Panc1 (cell line): ENCODE results near the gene AK8. TPM values are rescaled to one million over a fixed set of nuclear protein-coding genes. Genes with fewer than 3 reads are reported as not detected.
A peak's percentile ranks its signal among the peaks of the same experiment; 100 is the strongest.

Source experiments
- ATAC-seq: fragments of 200-7000 bp; cut with Tn5 transposase; 2 replicates; pipeline ENCODE4 v1.9.1; 2020; ENCODE audit warnings: mild to moderate bottlenecking, moderate library complexity
- BruUV-seq: library from RNA; stranded (reverse); fragments of 400-500 nt; replicated peaks from 2 replicates; lab custom pipeline; 2021; lab: Mats Ljungman, UMichigan
- CTCF ChIA-PET: fragments of 300-600 bp; sonication (Branson Sonifier 250); formaldehyde crosslinking; loops from one replicate; lab custom pipeline; 2022; ENCODE audit warnings: antibody characterized with exemption; lab: Charles Lee
- POLR2A ChIA-PET: fragments of 300-600 bp; sonication (Branson Sonifier 250); formaldehyde crosslinking; loops from one replicate; lab custom pipeline; 2022; ENCODE audit warnings: antibody characterized with exemption; lab: Charles Lee
- DNase-seq: peaks from one replicate; pipeline ENCODE4 v3.0.0-alpha.2; 2010; ENCODE audit warnings: low read depth, low spot score
- H3K27ac ChIP-seq: 2 replicates; pipeline ENCODE4 v1.5.1; 2011; ENCODE audit warnings: mild to moderate bottlenecking, low read length, inconsistent platforms
- H3K27me3 ChIP-seq: fragments of 200-500 bp; sonication (Bioruptor generic); 2 replicates; pipeline ENCODE4 v1.6.0; 2014; ENCODE audit warnings: low read length, inconsistent platforms; ENCODE audit not compliant: control insufficient read depth, insufficient read depth
- H3K36me3 ChIP-seq: fragments of 200-500 bp; sonication (Bioruptor generic); 2 replicates; pipeline ENCODE4 v1.5.1; 2014; ENCODE audit warnings: inconsistent platforms, mild to moderate bottlenecking, low read length, moderate library complexity; ENCODE audit not compliant: control insufficient read depth, insufficient read depth
- H3K4me1 ChIP-seq: 2 replicates; pipeline ENCODE4 v1.5.1; 2011; ENCODE audit warnings: inconsistent platforms, mild to moderate bottlenecking, low read length, moderate library complexity; ENCODE audit not compliant: control insufficient read depth, insufficient read depth
- H3K4me3 ChIP-seq, 2 experiments: 2 replicates each; pipeline ENCODE4 v1.5.1; 2011 to 2012; ENCODE audit warnings: low read depth in 2 of 2, low read length in 2 of 2, mild to moderate bottlenecking in 2 of 2, inconsistent platforms in 1 of 2, moderate library complexity in 1 of 2
- H3K9me3 ChIP-seq: fragments of 200-500 bp; sonication (Bioruptor generic); 2 replicates; pipeline ENCODE4 v1.5.1; 2014; ENCODE audit warnings: low read depth, mild to moderate bottlenecking, inconsistent platforms, low read length, moderate library complexity; ENCODE audit not compliant: control insufficient read depth, insufficient read depth
- CTCF ChIP-seq: fragments of 450-650 bp; IDR thresholded peaks from 2 replicates; pipeline ENCODE4 v1.5.1; 2017; ENCODE audit warnings: mild to moderate bottlenecking
- POLR2AphosphoS5 ChIP-seq: IDR thresholded peaks from 2 replicates; pipeline ENCODE4 v1.6.1; 2012; ENCODE audit warnings: mild to moderate bottlenecking, low read depth, low read length, moderate library complexity
- REST ChIP-seq, 2 experiments: IDR thresholded peaks; 2 replicates each; pipeline ENCODE4 v1.6.1; 2011 to 2012; ENCODE audit warnings: low read depth in 2 of 2, control low read depth in 1 of 2, low read length in 1 of 2, mild to moderate bottlenecking in 1 of 2, moderate library complexity in 1 of 2; ENCODE audit not compliant: insufficient read depth in 1 of 2
- SIN3A ChIP-seq: IDR thresholded peaks from 2 replicates; pipeline ENCODE4 v1.6.1; 2012; ENCODE audit warnings: low read depth, mild to moderate bottlenecking, low read length, moderate library complexity, borderline replicate concordance; ENCODE audit not compliant: insufficient read depth
- TCF7L2 ChIP-seq: IDR thresholded peaks from 2 replicates; pipeline ENCODE4 v1.6.1; 2011; ENCODE audit warnings: mild to moderate bottlenecking, low read depth, low read length, inconsistent platforms
- in situ Hi-C: cut with HindIII; loops from 2 replicates; pipeline ENCODE4 v1.10.0; 2016; ENCODE audit warnings: low sequenced_read_pairs, low pct_unique_long_range_greater_than_20kb
- intact Hi-C: fragments of 100-400 bp; cut with micrococcal nuclease; formaldehyde crosslinking; loops from one replicate; pipeline ENCODE4 v1.10.0; 2022; ENCODE audit not compliant: unreplicated experiment
- total RNA-seq: library from RNA; stranded (reverse); gene quantifications from one replicate; pipeline ENCODE4 v1.2.1, GENCODE V29; 2021; ENCODE audit not compliant: unreplicated experiment

The AK8 gene
- total RNA-seq, 1 experiment from 2014 or later, result 0.39 TPM

- no peak overlapping the region for H3K27ac ChIP-seq
- H3K27me3 ChIP-seq, result no peaks in the 10 kb centered on the region
- in situ Hi-C loops, result no loop called here
- DNase-seq, result no peak
- POLR2A ChIA-PET, result interaction anchor here (0.6 kb wide), 2 partner anchors 121 to 180 kb away, joined by 9 to 16 read pairs; no protein-coding TSS in a partner anchor
- intact Hi-C loops, result no loop called here
- TSS peak; percentile 78 for BruUV-seq
- peaks cover 6% of the 10 kb centered on the region for H3K4me1 ChIP-seq
- TF ChIP-seq CTCF, result no peak
- no peak for TF ChIP-seq SIN3A
- no peak for TF ChIP-seq REST (IDR thresholded peaks at IDR 0.05; ENCODE audit: insufficient read depth in 1 of 2, low read depth in 2 of 2, low read length in 1 of 2)
- TF ChIP-seq POLR2AphosphoS5, result no peak
- no peak for TF ChIP-seq TCF7L2
- ATAC-seq, result no peak
- no peaks in the 10 kb centered on the region; the same call in 1 of the 2 replicates for H3K36me3 ChIP-seq
- CTCF ChIA-PET, result no interaction called here
- no peak overlapping the region for H3K4me3 ChIP-seq
- H3K9me3 ChIP-seq, result no peaks in the 10 kb centered on the region
Observed at GRCh38 chr9:132880324-132880661, 2.2 kb upstream of the AK8 start.

GRCh38 chr9:132879457-132880323 is 1.6 kb upstream of the AK8 start:
- CTCF ChIA-PET, result no interaction called here
- peak overlapping the region in 1 of 2 experiments; percentile 92; a peak in 2 of 4 replicates for H3K4me3 ChIP-seq

More at GRCh38 chr9:132879457-132880323, 1.6 kb upstream of the AK8 start:
- Histone ChIP-seq H3K4me1 (peaks cover 6% of the 10 kb centered on the region), H3K27ac (no peak overlapping the region), H3K36me3 (no peaks in the 10 kb centered on the region; the same call in 1 of the 2 replicates), H3K27me3 (no peaks in the 10 kb centered on the region), H3K9me3 (no peaks in the 10 kb centered on the region)
- ATAC-seq (no peak), DNase-seq (no peak)
- POLR2A ChIA-PET, result interaction anchor here (0.6 to 0.7 kb wide), 3 partner anchors 37 to 180 kb away, joined by 5 to 16 read pairs (median 9); no protein-coding TSS in a partner anchor
- TF ChIP-seq CTCF (no peak), POLR2AphosphoS5 (no peak), REST (IDR thresholded peaks at IDR 0.05; ENCODE audit: insufficient read depth in 1 of 2, low read depth in 2 of 2, low read length in 1 of 2) (no peak), TCF7L2 (no peak), SIN3A (no peak)
- in situ Hi-C loops (no loop called here), intact Hi-C loops (no loop called here)
- BruUV-seq, result no TSS peak
